ENCODE results near the gene SRL. TPM values are rescaled to one million over a fixed set of nuclear protein-coding genes. Genes with fewer than 3 reads are reported as not detected.

SRL gene
- total RNA-seq, 4 donors from 2014 or later, result 0.83 to 2.2 (median 1.5) TPM

DNA sequence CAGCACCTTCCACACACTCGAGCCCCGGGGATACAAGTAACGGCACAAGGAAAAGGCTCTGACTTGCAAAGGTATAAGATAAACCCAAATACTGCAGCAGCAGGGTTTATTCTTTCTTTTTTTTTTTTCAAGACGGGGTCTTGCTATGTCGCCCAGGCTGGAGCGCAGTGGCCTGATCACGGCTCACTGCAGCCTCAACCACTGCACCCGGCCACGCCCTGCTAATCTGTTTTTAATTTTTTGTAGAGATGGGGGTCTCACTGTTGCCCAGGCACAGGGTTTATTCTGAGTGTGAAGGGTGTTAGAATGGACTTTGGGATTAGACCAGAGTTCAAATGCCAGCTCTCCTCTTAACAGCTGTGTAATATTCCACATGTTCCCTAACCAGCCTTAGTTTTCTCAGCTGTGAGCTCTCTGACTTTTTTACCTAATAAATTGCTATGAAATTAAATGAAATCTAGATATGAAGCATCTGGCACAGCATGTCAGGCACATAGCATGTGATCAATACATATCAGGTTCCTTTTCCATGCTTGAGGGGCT is 63.3 kb downstream of the SRL start:
- H3K27ac ChIP-seq (replicated peaks in 1 of 4), result no peak overlapping the region
- no peak overlapping the region for H3K4me3 ChIP-seq
- TF ChIP-seq EP300 (IDR thresholded peaks at IDR 0.05) (no peak), POLR2AphosphoS5 (IDR thresholded peaks at IDR 0.05) (no peak), POLR2A (IDR thresholded peaks at IDR 0.05; ENCODE audit: low read depth) (no peak)
- TF ChIP-seq, protein P1, sequence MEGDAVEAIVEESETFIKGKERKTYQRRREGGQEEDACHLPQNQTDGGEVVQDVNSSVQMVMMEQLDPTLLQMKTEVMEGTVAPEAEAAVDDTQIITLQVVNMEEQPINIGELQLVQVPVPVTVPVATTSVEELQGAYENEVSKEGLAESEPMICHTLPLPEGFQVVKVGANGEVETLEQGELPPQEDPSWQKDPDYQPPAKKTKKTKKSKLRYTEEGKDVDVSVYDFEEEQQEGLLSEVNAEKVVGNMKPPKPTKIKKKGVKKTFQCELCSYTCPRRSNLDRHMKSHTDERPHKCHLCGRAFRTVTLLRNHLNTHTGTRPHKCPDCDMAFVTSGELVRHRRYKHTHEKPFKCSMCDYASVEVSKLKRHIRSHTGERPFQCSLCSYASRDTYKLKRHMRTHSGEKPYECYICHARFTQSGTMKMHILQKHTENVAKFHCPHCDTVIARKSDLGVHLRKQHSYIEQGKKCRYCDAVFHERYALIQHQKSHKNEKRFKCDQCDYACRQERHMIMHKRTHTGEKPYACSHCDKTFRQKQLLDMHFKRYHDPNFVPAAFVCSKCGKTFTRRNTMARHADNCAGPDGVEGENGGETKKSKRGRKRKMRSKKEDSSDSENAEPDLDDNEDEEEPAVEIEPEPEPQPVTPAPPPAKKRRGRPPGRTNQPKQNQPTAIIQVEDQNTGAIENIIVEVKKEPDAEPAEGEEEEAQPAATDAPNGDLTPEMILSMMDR (IDR thresholded peaks at IDR 0.05), result no peak
- no peaks in the 10 kb centered on the region for H3K36me3 ChIP-seq
- intact Hi-C loops (cut with DNase I), result no loop called here
- no peak for DNase-seq (ENCODE audit: extremely low spot score)
- no peaks in the 10 kb centered on the region for H3K9me3 ChIP-seq
- H3K4me1 ChIP-seq, result peaks cover 0 to 15% (median 10%) of the 10 kb centered on the region in 4 donors
- H3K27me3 ChIP-seq, result no peaks in the 10 kb centered on the region
- WGBS, result over 99% methylated on average over 9 of the region's 9 CpGs

DNA sequence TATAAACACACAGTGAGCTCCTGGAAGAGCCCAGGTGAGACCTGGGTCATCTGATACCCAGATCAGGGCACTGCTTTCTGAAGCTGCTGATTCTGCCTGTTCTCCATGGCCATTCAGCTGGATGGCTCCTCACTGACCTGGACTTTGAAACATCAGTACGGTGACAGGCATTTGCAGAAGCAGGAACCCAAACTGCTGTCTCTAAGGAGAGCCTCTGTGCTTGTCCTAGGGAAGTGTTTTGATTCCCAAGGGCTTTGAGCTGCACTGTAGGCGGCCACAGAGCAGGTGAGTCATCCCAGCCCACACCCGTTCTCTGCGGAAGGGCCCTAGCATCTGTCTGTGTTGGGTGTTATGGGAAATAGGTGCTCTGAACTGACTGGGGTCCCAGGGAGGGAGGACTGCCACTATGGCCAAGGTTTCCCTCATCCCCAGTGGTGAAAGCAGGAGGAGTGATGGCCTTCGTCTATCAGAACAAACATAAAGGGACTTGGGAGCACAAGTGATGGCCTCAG is 64.9 kb downstream of the SRL start:
- Histone ChIP-seq H3K4me1 (no peaks in the 10 kb centered on the region), H3K9me3 (no peaks in the 10 kb centered on the region), H3K36me3 (no peaks in the 10 kb centered on the region), H3K27ac (replicated peaks in 1 of 4) (no peak overlapping the region), H3K27me3 (no peaks in the 10 kb centered on the region), H3K4me3 (no peak overlapping the region)
- DNase-seq (ENCODE audit: extremely low spot score), result no peak
- intact Hi-C loops (cut with DNase I), result no loop called here
- TF ChIP-seq, protein P1 (IDR thresholded peaks at IDR 0.05), result no peak
- TF ChIP-seq POLR2AphosphoS5 (IDR thresholded peaks at IDR 0.05) (no peak), EP300 (IDR thresholded peaks at IDR 0.05) (no peak)
- 86% methylated on average over 4 of the region's 5 CpGs for WGBS

DNA sequence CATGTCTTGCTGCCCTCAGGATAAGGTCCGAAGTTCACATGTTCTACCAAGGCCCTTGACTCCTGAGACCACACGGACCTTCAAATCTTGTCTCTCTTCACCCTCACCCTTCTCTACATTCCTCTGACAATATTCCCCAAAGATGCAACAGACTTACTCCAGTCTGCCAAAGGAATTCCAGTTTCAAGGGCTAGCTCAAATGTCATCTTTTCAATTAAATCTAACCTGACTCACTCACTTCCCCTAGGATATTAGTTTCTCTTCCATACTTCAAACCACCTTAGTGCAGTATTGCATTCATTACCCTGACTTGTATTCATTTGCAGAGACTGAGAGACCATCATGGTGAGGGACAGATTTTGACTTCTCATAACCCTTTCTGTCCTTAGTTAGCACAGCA is 66.0 kb downstream of the SRL start:
- Histone ChIP-seq H3K36me3 (no peaks in the 10 kb centered on the region), H3K4me3 (no peak overlapping the region), H3K27ac (replicated peaks in 1 of 4) (no peak overlapping the region), H3K4me1 (no peaks in the 10 kb centered on the region), H3K27me3 (no peaks in the 10 kb centered on the region), H3K9me3 (no peaks in the 10 kb centered on the region)
- TF ChIP-seq EP300 (IDR thresholded peaks at IDR 0.05) (no peak), POLR2A (IDR thresholded peaks at IDR 0.05; ENCODE audit: low read depth) (no peak), POLR2AphosphoS5 (IDR thresholded peaks at IDR 0.05) (no peak)
- TF ChIP-seq, protein P1 (IDR thresholded peaks at IDR 0.05), result no peak
- WGBS, result 94% methylated on average over 2 of the region's 2 CpGs
- DNase-seq (ENCODE audit: extremely low spot score), result no peak
- intact Hi-C loops (cut with DNase I), result no loop called here

DNA sequence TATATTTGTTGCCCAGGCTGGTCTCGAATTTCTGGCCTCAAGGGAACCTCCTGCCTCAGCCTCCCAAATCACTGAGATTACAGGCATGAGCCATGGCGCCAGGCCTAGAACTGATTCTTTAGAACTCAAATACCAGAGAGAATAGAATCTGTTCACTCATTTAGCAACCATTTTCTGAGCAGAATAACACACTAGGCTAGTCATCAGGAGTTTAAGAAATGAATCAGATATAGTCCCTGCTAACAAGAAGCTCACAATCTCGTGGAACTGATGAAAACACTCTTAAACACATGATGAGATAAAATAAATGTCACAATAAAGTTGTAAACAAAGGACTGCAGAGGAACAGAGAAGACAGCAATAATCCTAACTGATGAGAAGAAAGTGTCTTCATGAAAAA is 69.8 kb downstream of the SRL start:
- TF ChIP-seq POLR2A (IDR thresholded peaks at IDR 0.05; ENCODE audit: low read depth), result no peak
- TF ChIP-seq EP300 (IDR thresholded peaks at IDR 0.05), result no peak
- TF ChIP-seq POLR2AphosphoS5 (IDR thresholded peaks at IDR 0.05), result no peak
- TF ChIP-seq, protein P1 (IDR thresholded peaks at IDR 0.05), result no peak
- H3K27me3 ChIP-seq, result no peaks in the 10 kb centered on the region
- H3K27ac ChIP-seq (replicated peaks in 1 of 4), result no peak overlapping the region
- H3K36me3 ChIP-seq, result no peaks in the 10 kb centered on the region
- no peak for DNase-seq (ENCODE audit: extremely low spot score)
- 76% methylated on average over 3 of the region's 3 CpGs for WGBS
- no peaks in the 10 kb centered on the region for H3K9me3 ChIP-seq
- no peak overlapping the region for H3K4me3 ChIP-seq
- H3K4me1 ChIP-seq, result no peaks in the 10 kb centered on the region
- intact Hi-C loops (cut with DNase I), result no loop called here

DNA sequence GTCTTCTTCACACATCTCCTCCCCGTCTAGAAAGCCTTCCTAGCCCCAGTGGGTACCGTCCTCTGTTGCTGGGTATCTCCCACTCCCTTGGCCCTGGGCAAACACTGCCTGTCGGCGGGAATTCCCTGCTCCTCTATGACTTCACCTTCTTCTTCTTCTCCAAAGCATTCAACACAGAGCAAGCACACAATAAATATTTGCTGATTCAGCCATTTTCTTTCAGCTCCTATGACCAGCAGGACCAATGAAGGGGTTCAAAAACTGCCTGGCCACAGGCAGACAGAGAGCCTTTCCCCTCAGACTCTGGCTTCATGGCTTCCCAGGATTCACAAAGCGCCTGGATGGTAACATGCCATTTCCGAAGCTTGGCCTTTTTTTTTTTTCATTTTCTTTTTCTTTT is 72.5 kb downstream of the SRL start:
- no peak overlapping the region for H3K27ac ChIP-seq (replicated peaks in 1 of 4)
- WGBS, result 94% methylated on average over 6 of the region's 6 CpGs
- H3K4me3 ChIP-seq, result no peak overlapping the region
- DNase-seq (ENCODE audit: extremely low spot score), result no peak
- no peaks in the 10 kb centered on the region for H3K9me3 ChIP-seq
- H3K36me3 ChIP-seq, result no peaks in the 10 kb centered on the region
- TF ChIP-seq POLR2AphosphoS5 (IDR thresholded peaks at IDR 0.05) (no peak), EP300 (IDR thresholded peaks at IDR 0.05) (no peak), POLR2A (IDR thresholded peaks at IDR 0.05; ENCODE audit: low read depth) (no peak)
- TF ChIP-seq, protein P1 (IDR thresholded peaks at IDR 0.05), result no peak
- no peaks in the 10 kb centered on the region for H3K27me3 ChIP-seq
- H3K4me1 ChIP-seq, result no peaks in the 10 kb centered on the region
- intact Hi-C loops (cut with DNase I), result no loop called here
